ENCODE measurements around the gene TMUB1.

TMUB1 gene

DNA sequence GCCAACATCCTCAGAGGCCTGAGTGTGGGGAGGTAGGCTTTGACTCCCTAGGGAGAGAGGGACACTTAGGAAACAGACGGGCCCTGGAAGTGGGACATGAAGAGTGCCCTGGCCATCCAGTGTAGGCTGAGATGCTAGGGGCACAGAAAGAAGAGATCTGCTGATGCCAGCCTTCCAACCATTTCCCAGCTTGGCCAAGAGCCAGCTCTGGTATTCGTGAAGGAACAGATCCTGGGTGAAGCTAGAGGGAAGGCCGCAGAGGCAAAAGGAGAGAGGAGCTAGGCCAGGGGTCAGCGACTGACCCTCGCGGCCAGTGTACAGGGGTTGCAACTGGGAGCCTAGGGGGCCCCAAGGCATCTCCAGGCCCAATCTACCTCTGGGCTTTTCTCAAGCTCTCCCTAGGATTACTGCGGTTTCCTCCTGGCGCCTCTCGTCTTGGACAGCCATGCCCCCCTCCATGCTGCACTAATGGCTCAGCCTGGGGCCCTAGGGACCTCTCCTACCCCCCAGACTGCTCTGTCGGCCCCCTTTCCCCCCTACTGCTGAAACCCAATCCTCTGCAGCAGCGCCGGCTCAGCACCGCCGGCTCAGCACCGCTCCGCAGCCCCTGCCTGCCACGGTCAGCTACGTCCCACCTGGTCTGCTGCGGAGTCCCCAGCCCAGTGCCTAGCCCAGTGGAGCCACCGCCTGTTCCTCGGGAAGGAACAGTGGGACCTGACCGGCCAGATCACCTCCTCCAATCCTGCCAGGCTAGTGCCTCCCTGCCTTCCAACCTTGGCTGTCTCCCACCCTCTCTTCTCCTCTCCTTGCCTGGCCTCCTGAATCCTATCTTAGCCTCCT lies 35.1 kb downstream of the TMUB1 start, which contains the start of gene ASIC3:
Gene ASIC3 (plus strand): TSS at position 556 of the 840 bp plus-strand sequence. CDS start 355 bp downstream, outside the sequence.
- Histone ChIP-seq H3K27me3 (ENCODE audit: low read length) (no peaks in the 10 kb centered on the region), H3K36me3 (ENCODE audit: low read length) (no peaks in the 10 kb centered on the region), H3K4me2 (ENCODE audit: low read depth, low read length, poor library complexity, severe bottlenecking) (no peak within 1 kb of the TSS), H4K20me1 (ENCODE audit: low read depth, low read length) (no peaks in the 10 kb centered on the region), H3K4me3 (ENCODE audit: insufficient read depth, low read length, poor library complexity, severe bottlenecking) (no peak within 1 kb of the TSS), H2AFZ (ENCODE audit: low read depth, low read length, severe bottlenecking) (no peak within 1 kb of the TSS), H3K9me3 (ENCODE audit: insufficient read depth, low read length) (no peaks in the 10 kb centered on the region), H3K9me2 (replicated peaks; ENCODE audit: insufficient read depth, low read length) (no peaks in the 10 kb centered on the region), H3K9ac (ENCODE audit: low read length) (no peak within 1 kb of the TSS), H3K79me2 (ENCODE audit: insufficient read depth, low read length) (no peaks in the 10 kb centered on the region), H3K27ac (ENCODE audit: low read depth, low read length) (no peak within 1 kb of the TSS), H3F3A (ENCODE audit: insufficient read depth) (no peaks in the 10 kb centered on the region)
- TF ChIP-seq, protein P1, sequence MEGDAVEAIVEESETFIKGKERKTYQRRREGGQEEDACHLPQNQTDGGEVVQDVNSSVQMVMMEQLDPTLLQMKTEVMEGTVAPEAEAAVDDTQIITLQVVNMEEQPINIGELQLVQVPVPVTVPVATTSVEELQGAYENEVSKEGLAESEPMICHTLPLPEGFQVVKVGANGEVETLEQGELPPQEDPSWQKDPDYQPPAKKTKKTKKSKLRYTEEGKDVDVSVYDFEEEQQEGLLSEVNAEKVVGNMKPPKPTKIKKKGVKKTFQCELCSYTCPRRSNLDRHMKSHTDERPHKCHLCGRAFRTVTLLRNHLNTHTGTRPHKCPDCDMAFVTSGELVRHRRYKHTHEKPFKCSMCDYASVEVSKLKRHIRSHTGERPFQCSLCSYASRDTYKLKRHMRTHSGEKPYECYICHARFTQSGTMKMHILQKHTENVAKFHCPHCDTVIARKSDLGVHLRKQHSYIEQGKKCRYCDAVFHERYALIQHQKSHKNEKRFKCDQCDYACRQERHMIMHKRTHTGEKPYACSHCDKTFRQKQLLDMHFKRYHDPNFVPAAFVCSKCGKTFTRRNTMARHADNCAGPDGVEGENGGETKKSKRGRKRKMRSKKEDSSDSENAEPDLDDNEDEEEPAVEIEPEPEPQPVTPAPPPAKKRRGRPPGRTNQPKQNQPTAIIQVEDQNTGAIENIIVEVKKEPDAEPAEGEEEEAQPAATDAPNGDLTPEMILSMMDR (IDR thresholded peaks at IDR 0.05; ENCODE audit: insufficient read depth, low read length, poor library complexity, severe bottlenecking) = no peak
- TF ChIP-seq EZH2phosphoT487 (conservative IDR thresholded peaks at IDR 0.05; ENCODE audit: low read length) = no peak

DNA sequence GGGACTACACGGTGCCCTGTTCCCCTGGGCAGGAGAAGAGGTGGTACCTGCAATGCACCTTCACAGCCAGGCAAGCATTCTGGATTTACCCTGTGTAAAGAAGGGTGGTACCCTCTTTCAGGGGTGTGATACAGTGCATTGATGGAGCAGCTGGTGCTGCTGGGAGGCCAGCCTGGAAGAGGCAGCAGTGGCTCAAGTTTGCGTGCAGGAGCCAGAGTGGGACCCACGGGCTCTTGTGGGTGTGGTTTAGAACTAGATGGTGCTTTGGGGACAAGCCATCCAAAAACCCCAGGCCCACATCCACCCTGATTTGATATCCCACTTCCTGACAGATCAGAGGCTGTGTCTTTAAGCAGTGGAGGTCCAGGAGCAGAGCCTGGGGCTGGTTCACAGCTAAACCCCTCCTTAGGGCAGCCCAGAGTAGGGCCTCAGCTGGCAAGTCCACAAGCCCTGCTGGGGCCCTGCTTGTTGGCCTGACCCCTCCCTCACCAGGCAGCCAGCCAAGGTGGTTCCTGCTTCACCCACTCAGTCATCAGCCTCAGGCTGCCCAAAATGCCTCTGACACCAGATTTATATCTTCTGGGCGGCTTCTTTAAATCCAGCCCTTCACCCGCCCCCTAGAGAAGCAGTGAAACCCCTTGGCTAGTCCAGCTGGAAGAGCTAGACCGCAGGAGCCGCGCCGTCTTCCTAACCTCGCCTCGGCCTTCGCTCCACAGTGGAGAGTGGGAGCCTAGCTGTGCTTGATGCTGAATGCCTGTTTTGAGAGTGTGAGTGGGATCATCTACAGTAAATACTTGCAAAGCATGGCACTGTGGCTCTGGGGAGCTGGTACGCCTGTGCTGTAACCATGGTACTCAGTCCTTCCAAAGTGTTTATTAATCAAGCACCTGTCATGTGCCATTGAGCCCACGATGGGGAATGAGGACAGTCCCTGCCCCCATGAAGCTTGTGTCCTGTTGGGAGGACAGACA lies 36.4 kb downstream of the TMUB1 start:
- Histone ChIP-seq H3K27me3 (ENCODE audit: low read length) (no peaks in the 10 kb centered on the region), H3K27ac (ENCODE audit: low read depth, low read length) (no peak overlapping the region), H3K9me2 (replicated peaks; ENCODE audit: insufficient read depth, low read length) (no peaks in the 10 kb centered on the region), H3K79me2 (ENCODE audit: insufficient read depth, low read length) (no peaks in the 10 kb centered on the region), H3K9me3 (ENCODE audit: insufficient read depth, low read length) (no peaks in the 10 kb centered on the region), H3K36me3 (ENCODE audit: low read length) (no peaks in the 10 kb centered on the region), H3K4me3 (ENCODE audit: insufficient read depth, low read length, poor library complexity, severe bottlenecking) (no peak overlapping the region), H3K4me2 (ENCODE audit: low read depth, low read length, poor library complexity, severe bottlenecking) (no peak overlapping the region), H3F3A (ENCODE audit: insufficient read depth) (no peaks in the 10 kb centered on the region), H3K9ac (ENCODE audit: low read length) (no peak overlapping the region), H4K20me1 (ENCODE audit: low read depth, low read length) (no peaks in the 10 kb centered on the region), H2AFZ (ENCODE audit: low read depth, low read length, severe bottlenecking) (no peak overlapping the region)
- TF ChIP-seq, protein P1 (IDR thresholded peaks at IDR 0.05; ENCODE audit: insufficient read depth, low read length, poor library complexity, severe bottlenecking) = no peak
- no peak for TF ChIP-seq EZH2phosphoT487 (conservative IDR thresholded peaks at IDR 0.05; ENCODE audit: low read length)

DNA sequence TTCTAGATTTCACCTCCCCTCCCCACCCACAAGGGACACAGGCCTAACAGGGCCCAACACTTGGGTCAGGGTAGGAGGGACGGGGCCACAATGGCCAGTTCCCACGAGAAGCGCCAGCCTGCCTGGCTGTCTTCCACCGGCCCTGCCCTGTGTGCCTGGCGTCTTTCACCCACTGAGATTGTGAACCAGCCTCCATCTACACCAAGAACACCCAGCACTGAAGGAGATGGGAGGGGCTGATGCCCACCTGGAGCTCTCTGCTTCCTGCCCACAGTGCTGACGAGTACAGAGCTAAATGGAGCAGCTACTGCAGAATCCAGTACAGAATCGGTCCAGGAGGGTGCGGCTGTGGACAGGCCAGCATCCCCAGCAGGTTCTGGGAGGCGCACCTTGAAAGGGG lies 37.3 kb downstream of the TMUB1 start:
- Histone ChIP-seq H4K20me1 (ENCODE audit: low read depth, low read length) (no peaks in the 10 kb centered on the region), H3F3A (ENCODE audit: insufficient read depth) (no peaks in the 10 kb centered on the region), H3K79me2 (ENCODE audit: insufficient read depth, low read length) (no peaks in the 10 kb centered on the region), H3K36me3 (ENCODE audit: low read length) (no peaks in the 10 kb centered on the region), H3K9ac (ENCODE audit: low read length) (no peak overlapping the region), H3K27me3 (ENCODE audit: low read length) (no peaks in the 10 kb centered on the region), H3K9me2 (replicated peaks; ENCODE audit: insufficient read depth, low read length) (no peaks in the 10 kb centered on the region), H3K4me2 (ENCODE audit: low read depth, low read length, poor library complexity, severe bottlenecking) (no peak overlapping the region), H2AFZ (ENCODE audit: low read depth, low read length, severe bottlenecking) (no peak overlapping the region), H3K4me3 (ENCODE audit: insufficient read depth, low read length, poor library complexity, severe bottlenecking) (no peak overlapping the region), H3K27ac (ENCODE audit: low read depth, low read length) (no peak overlapping the region), H3K9me3 (ENCODE audit: insufficient read depth, low read length) (no peaks in the 10 kb centered on the region)
- TF ChIP-seq, protein P1 (IDR thresholded peaks at IDR 0.05; ENCODE audit: insufficient read depth, low read length, poor library complexity, severe bottlenecking) = no peak
- TF ChIP-seq EZH2phosphoT487 (conservative IDR thresholded peaks at IDR 0.05; ENCODE audit: low read length) = no peak

Data from SU-DHL-6 (cell line).